Brain microvascular endothelial cell (primary cell): ENCODE results near the gene MYO19.

Experiments used
- DNase-seq: peaks from one replicate; pipeline ENCODE4 v3.0.0-alpha.2; 2020
- H3K27ac ChIP-seq: fragments of 250-450 bp; sonication (Bioruptor Pico); 2 replicates; pipeline ENCODE4 v1.5.1; 2020; ENCODE audit warnings: mild to moderate bottlenecking, moderate library complexity
- H3K27me3 ChIP-seq: fragments of 250-450 bp; sonication (Bioruptor Pico); replicated peaks from 2 replicates; pipeline ENCODE4 v1.5.1; 2020; ENCODE audit warnings: mild to moderate bottlenecking
- H3K36me3 ChIP-seq: fragments of 250-450 bp; sonication (Bioruptor Pico); replicated peaks from 2 replicates; pipeline ENCODE4 v1.5.1; 2020; ENCODE audit warnings: mild to moderate bottlenecking
- H3K4me3 ChIP-seq: 2 replicates; pipeline ENCODE4 v1.5.1; 2011; ENCODE audit warnings: low read depth, mild to moderate bottlenecking, control low read depth, low read length, moderate library complexity
- in situ Hi-C: cut with HindIII; loops from 2 replicates; pipeline ENCODE4 v1.10.0; 2017; ENCODE audit warnings: low sequenced_read_pairs, low pct_ligation_motif_present
- TF ChIP-seq, protein P1 (sequence below): IDR thresholded peaks from 2 replicates; pipeline ENCODE4 v1.5.1; 2011; ENCODE audit warnings: low read depth, mild to moderate bottlenecking, moderate library complexity, low read length, control low read depth, inconsistent platforms; ENCODE audit errors: missing control alignments

Gene MYO19

DNA sequence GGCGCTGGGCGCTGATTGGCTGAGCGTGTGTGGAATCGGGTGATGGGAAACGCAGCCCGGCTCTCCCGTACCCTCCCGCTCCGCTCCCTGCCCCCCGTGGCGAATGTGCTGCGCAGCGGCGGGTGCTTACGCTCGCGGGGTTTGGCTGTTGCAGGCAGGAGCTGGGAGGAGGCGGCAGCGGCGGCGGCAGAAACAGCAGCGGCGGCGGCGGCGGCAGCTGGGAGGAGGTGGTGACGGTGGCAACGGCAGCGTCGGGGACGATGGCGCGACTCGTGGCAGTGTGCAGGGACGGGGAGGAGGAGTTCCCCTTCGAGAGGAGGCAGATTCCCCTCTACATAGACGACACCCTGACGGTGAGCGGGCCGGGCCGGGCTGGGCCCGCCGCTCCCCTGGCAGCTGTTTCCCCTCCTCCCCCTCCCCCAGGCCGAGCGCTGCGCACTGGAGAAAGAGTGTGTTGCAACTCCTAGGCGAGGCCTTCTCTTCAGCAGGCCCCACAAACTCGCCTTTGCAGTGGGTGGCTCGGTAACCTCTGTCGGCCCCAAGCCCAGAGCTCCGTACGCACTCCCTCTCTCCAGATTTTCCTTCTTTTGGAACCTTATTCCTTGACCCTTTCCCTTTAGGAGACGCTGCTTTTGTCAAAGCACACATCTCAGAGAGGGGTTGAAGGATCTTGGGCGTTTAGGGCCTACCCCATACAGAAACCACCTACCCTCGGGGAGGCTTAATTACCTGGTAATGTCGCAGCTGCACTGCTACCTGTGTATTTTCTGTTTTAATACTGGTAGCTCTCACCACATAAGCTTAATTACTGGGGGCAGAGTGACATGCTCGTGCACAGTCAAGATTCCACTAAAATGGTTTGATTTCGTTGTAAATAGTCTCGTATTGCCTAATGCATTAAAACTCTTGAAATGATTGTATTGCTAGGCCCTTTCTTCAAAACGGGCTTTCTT is 11.1 kb upstream of the MYO19 start:
- in situ Hi-C loops, result no loop called here
- TF ChIP-seq, protein P1, sequence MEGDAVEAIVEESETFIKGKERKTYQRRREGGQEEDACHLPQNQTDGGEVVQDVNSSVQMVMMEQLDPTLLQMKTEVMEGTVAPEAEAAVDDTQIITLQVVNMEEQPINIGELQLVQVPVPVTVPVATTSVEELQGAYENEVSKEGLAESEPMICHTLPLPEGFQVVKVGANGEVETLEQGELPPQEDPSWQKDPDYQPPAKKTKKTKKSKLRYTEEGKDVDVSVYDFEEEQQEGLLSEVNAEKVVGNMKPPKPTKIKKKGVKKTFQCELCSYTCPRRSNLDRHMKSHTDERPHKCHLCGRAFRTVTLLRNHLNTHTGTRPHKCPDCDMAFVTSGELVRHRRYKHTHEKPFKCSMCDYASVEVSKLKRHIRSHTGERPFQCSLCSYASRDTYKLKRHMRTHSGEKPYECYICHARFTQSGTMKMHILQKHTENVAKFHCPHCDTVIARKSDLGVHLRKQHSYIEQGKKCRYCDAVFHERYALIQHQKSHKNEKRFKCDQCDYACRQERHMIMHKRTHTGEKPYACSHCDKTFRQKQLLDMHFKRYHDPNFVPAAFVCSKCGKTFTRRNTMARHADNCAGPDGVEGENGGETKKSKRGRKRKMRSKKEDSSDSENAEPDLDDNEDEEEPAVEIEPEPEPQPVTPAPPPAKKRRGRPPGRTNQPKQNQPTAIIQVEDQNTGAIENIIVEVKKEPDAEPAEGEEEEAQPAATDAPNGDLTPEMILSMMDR, result peak; percentile 10

GRCh38 chr17:36545077-36545464 is 10.4 kb upstream of the MYO19 start:
- in situ Hi-C loops, result no loop called here
- Histone ChIP-seq H3K27ac (peak overlapping the region; percentile 95), H3K4me3 (peak overlapping the region; percentile 95), H3K27me3 (no peaks in the 10 kb centered on the region), H3K36me3 (no peaks in the 10 kb centered on the region)
- no peak for DNase-seq
- TF ChIP-seq, protein P1, result no peak

More for the DNA sequence above, 11.1 kb upstream of the MYO19 start:
- H3K36me3 ChIP-seq, result no peaks in the 10 kb centered on the region
- peak overlapping the region; percentile 95 for H3K27ac ChIP-seq
- peak; percentile 96 for DNase-seq
- peak overlapping the region; percentile 82 for H3K4me3 ChIP-seq
- no peaks in the 10 kb centered on the region for H3K27me3 ChIP-seq

DNA sequence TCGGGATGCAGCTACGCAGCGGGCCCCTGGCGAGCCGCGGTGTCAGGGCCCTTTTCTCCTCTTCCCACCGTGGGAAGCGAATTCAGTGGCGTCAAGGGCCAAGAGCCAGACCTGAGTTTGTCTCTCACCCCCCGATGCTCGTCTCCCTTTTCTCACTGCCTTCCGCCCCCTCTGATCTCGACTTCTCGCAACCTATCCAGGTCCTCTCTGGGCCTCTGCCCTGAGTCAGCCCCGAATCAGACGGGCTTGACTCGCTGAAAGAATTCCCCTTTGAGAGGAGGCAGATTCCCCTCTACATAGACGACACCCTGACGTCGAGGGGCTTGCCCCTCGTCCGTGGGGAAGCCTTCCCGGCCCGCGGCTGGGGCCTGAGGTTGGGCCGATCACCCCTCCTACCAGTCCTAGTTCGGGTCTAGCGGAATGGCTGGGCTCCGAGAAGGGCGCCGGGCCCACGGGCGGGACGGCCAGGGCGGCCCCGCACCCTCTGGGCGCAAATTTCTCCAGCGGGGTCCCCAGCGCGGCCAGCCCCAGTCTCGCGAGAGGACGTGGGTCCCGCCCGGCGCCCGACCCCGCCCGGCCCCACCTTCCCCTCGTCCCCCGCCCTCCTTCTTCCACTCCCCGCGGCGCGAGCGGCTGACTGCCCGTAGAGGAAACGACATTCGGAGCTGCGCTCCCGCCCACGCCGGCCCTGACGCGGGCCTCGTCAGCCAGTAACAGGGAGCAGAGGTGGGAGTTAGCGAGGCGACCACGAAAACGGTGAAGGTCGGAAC is 9.8 kb upstream of the MYO19 start, which contains the start of gene GGNBP2:
GGNBP2 (plus strand) TSS at position 613 of the 770 bp plus-strand sequence. CDS start 806 bp downstream, outside the sequence.
- in situ Hi-C loops, result no loop called here
- Histone ChIP-seq H3K36me3 (no peaks in the 10 kb centered on the region), H3K27ac (peak within 1 kb of the TSS; percentile 95), H3K4me3 (peak within 1 kb of the TSS; percentile 95), H3K27me3 (no peaks in the 10 kb centered on the region)
- TF ChIP-seq, protein P1, result no peak
- DNase-seq, result peak; percentile 83

DNA sequence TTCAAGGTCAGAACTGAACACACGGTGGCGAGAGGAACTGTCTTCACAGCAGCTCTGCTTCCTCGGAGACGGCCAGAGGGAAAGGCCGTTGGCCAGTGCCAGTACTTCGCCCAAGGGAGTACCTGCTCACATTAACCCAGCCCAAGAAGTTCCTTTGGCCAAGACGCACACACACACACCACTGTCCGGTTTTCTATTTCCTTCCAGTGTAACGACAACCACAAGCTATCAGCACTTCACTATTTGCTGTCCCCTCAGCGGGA is 9.3 kb upstream of the MYO19 start:
- H3K36me3 ChIP-seq, result no peaks in the 10 kb centered on the region
- peak overlapping the region; percentile 95 for H3K27ac ChIP-seq
- peak; percentile 47 for DNase-seq
- TF ChIP-seq, protein P1, result peak; percentile 34
- H3K27me3 ChIP-seq, result no peaks in the 10 kb centered on the region
- H3K4me3 ChIP-seq, result peak overlapping the region; percentile 95
- in situ Hi-C loops, result no loop called here

- TF ChIP-seq, protein P1, result no peak
- H3K27ac ChIP-seq, result no peak overlapping the region
- in situ Hi-C loops, result no loop called here
- H3K4me3 ChIP-seq, result no peak overlapping the region
- no peaks in the 10 kb centered on the region for H3K36me3 ChIP-seq
- H3K27me3 ChIP-seq, result no peaks in the 10 kb centered on the region
- DNase-seq, result no peak
These were observed 8.1 kb upstream of the MYO19 start for GRCh38 chr17:36542755-36543154.
